B cell (primary cell): ENCODE data around the gene SRRM3.

Experiments used
- CTCF ChIP-seq: fragments of 200-600 bp; IDR thresholded peaks from one replicate; pipeline ENCODE4 v1.8.0; 2022; ENCODE audit warnings: antibody characterized with exemption, mild to moderate bottlenecking
- EZH2 ChIP-seq: IDR thresholded peaks from 2 replicates; pipeline ENCODE4 v1.6.1; 2012; ENCODE audit warnings: borderline replicate concordance, low read depth, mild to moderate bottlenecking, moderate library complexity, low read length; ENCODE audit not compliant: insufficient read depth, poor library complexity, severe bottlenecking

- TF ChIP-seq EZH2: no peak
- TF ChIP-seq CTCF: no peak
Measured at GRCh38 chr7:76189276-76189675, 12.4 kb upstream of the SRRM3 start.
